Central memory CD4-positive, alpha-beta T cell (primary cell): ENCODE measurements around the gene PEX11G.

Experiments used
- DNase-seq: peaks from one replicate; pipeline ENCODE4 v3.0.0; 2022

PEX11G gene

GRCh38 chr19:7492558-7492957 lies 3.7 kb upstream of the PEX11G start:
- no peak for DNase-seq

GRCh38 chr19:7492142-7492541 lies 3.3 kb upstream of the PEX11G start:
- peak; percentile 39 for DNase-seq

- no peak for DNase-seq
These were observed 792 bp upstream of the PEX11G start for GRCh38 chr19:7489609-7490044.

- DNase-seq: no peak
These were observed 1.9 kb downstream of the PEX11G start for GRCh38 chr19:7486923-7487322.

- no peak for DNase-seq
These were observed 5.1 kb downstream of the PEX11G start for GRCh38 chr19:7483720-7484201.

- DNase-seq: no peak
These were observed 6.0 kb downstream of the PEX11G start for GRCh38 chr19:7482584-7483439.

GRCh38 chr19:7480970-7481255 lies 7.9 kb downstream of the PEX11G start:
- no peak for DNase-seq

- no peak for DNase-seq
These were observed 8.4 kb downstream of the PEX11G start for GRCh38 chr19:7480222-7480969.

- no peak for DNase-seq
These were observed 10.0 kb downstream of the PEX11G start for GRCh38 chr19:7478843-7479227.

- no peak for DNase-seq
These were observed 10.5 kb downstream of the PEX11G start for GRCh38 chr19:7478173-7478842.

- no peak for DNase-seq
These were observed 11.1 kb downstream of the PEX11G start for GRCh38 chr19:7477758-7478157.

- DNase-seq: no peak
These were observed 11.9 kb downstream of the PEX11G start for GRCh38 chr19:7476777-7477494.

- DNase-seq: no peak
These were observed 12.6 kb downstream of the PEX11G start for GRCh38 chr19:7476241-7476640.

GRCh38 chr19:7475665-7476064 lies 13.2 kb downstream of the PEX11G start:
- no peak for DNase-seq

GRCh38 chr19:7471696-7472615 lies 16.9 kb downstream of the PEX11G start:
- no peak for DNase-seq

GRCh38 chr19:7470540-7471305 lies 18.1 kb downstream of the PEX11G start:
- no peak for DNase-seq

GRCh38 chr19:7469669-7470285 lies 19.1 kb downstream of the PEX11G start:
- no peak for DNase-seq

GRCh38 chr19:7468840-7469239 lies 20.0 kb downstream of the PEX11G start:
- no peak for DNase-seq

GRCh38 chr19:7467009-7467989 lies 21.5 kb downstream of the PEX11G start:
- DNase-seq: no peak
